Calu3 (cell line): ENCODE results near the gene PCGF5. TPM values are rescaled to one million over a fixed set of nuclear protein-coding genes. Genes with fewer than 3 reads are reported as not detected.

ENCODE experiments used
- BruUV-seq: library from RNA; stranded (reverse); fragments of 400-500 nt; replicated peaks from 2 replicates; lab custom pipeline; 2021; lab: Mats Ljungman, UMichigan
- CTCF ChIA-PET: fragments of 300-600 bp; sonication (Branson Sonifier 250); formaldehyde crosslinking; loops from one replicate; lab custom pipeline; 2022; ENCODE audit warnings: antibody characterized with exemption; lab: Charles Lee
- DNase-seq: peaks from one replicate; pipeline ENCODE4 v3.0.0; 2022
- H3K27ac Mint-ChIP-seq: one replicate; pipeline ENCODE4 v1.8.0; 2022; ENCODE audit warnings: mixed read lengths; ENCODE audit not compliant: unreplicated experiment
- H3K27me3 Mint-ChIP-seq: one replicate; pipeline ENCODE4 v1.8.0; 2022; ENCODE audit warnings: mixed read lengths; ENCODE audit not compliant: unreplicated experiment
- H3K36me3 Mint-ChIP-seq: one replicate; pipeline ENCODE4 v1.8.0; 2022; ENCODE audit warnings: mild to moderate bottlenecking, moderate library complexity, mixed read lengths; ENCODE audit not compliant: insufficient read depth, unreplicated experiment
- H3K4me1 Mint-ChIP-seq: one replicate; pipeline ENCODE4 v1.8.0; 2022; ENCODE audit warnings: mild to moderate bottlenecking, low read depth, mixed read lengths; ENCODE audit not compliant: unreplicated experiment
- H3K4me3 Mint-ChIP-seq: one replicate; pipeline ENCODE4 v1.8.0; 2022; ENCODE audit warnings: mild to moderate bottlenecking, low read depth, moderate library complexity, mixed read lengths; ENCODE audit not compliant: unreplicated experiment
- H3K9me3 Mint-ChIP-seq: one replicate; pipeline ENCODE4 v1.8.0; 2022; ENCODE audit warnings: low read depth, mixed read lengths; ENCODE audit not compliant: unreplicated experiment
- intact Hi-C: fragments of 100-400 bp; cut with micrococcal nuclease; formaldehyde crosslinking; loops from one replicate; pipeline ENCODE4 v1.10.0; 2022; ENCODE audit not compliant: unreplicated experiment
- total RNA-seq: library from RNA; stranded (reverse); gene quantifications from 2 replicates; pipeline ENCODE4 v1.2.3, GENCODE V29; 2022
- TF ChIP-seq, protein P1 (sequence below): fragments of 200-600 bp; IDR thresholded peaks from one replicate; pipeline ENCODE4 v1.8.0; 2022; ENCODE audit warnings: antibody characterized with exemption; ENCODE audit not compliant: unreplicated experiment

The PCGF5 gene
- total RNA-seq, 1 experiment from 2014 or later: 19.5 TPM

DNA sequence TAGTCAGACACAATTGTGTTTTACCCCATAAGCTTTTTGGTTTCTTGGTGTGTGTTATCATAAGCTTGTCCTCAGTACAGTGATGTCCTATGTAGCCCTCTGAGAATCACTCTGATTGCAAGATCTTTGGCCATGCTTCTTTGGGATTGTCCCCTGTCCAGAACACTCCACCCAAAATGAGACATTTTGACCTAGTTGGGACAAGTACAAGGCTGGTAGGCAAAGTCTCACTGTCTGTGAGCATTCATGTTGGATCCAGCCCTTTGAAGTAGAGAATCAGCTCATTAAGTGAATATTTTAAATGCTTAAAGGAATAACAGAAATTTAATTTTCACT lies 28.9 kb upstream of the PCGF5 start:
- BruUV-seq: no TSS peak
- Mint-ChIP-seq H3K27ac (no peak overlapping the region), H3K27me3 (no peaks in the 10 kb centered on the region), H3K4me1 (no peaks in the 10 kb centered on the region), H3K9me3 (no peaks in the 10 kb centered on the region), H3K36me3 (no peaks in the 10 kb centered on the region), H3K4me3 (no peak overlapping the region)
- TF ChIP-seq, protein P1, sequence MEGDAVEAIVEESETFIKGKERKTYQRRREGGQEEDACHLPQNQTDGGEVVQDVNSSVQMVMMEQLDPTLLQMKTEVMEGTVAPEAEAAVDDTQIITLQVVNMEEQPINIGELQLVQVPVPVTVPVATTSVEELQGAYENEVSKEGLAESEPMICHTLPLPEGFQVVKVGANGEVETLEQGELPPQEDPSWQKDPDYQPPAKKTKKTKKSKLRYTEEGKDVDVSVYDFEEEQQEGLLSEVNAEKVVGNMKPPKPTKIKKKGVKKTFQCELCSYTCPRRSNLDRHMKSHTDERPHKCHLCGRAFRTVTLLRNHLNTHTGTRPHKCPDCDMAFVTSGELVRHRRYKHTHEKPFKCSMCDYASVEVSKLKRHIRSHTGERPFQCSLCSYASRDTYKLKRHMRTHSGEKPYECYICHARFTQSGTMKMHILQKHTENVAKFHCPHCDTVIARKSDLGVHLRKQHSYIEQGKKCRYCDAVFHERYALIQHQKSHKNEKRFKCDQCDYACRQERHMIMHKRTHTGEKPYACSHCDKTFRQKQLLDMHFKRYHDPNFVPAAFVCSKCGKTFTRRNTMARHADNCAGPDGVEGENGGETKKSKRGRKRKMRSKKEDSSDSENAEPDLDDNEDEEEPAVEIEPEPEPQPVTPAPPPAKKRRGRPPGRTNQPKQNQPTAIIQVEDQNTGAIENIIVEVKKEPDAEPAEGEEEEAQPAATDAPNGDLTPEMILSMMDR: no peak
- intact Hi-C loops: no loop called here
- CTCF ChIA-PET: no interaction called here
- no peak for DNase-seq

DNA sequence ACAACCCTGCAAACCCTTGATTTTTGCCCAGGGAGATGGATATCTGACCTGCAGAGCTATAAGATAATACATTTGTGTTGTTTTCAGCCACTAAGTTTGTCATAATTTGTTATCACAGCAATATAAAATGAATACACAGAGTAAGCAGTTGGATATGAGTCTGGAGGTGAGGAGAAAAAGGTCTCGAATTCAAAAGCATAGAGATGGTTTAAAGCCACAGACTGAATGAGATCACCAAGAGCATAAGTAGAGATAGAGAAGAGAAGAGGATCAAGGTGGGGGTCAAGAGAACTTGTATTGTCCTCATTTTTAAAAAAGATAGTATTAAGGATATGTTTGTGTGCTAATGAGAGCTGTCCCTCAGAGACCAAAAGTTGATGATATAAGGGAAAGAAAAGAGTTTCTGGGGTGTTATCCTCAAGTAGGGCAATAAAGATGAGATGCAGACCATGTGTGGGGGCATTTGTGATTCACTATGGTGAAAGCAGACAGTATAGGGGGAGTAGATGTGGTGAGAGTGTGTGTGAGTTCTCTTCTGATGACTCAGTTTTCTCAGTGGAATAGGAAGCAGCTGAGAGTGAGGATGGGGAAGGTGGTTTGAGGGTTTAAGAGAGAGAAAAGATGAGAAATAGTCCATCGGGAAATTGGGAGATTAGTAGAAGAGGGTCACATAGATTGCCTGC lies 25.8 kb upstream of the PCGF5 start:
- DNase-seq: no peak
- no peaks in the 10 kb centered on the region for H3K4me1 Mint-ChIP-seq
- no peak overlapping the region for H3K4me3 Mint-ChIP-seq
- no peaks in the 10 kb centered on the region for H3K36me3 Mint-ChIP-seq
- H3K9me3 Mint-ChIP-seq: no peaks in the 10 kb centered on the region
- intact Hi-C loops: no loop called here
- H3K27me3 Mint-ChIP-seq: no peaks in the 10 kb centered on the region
- CTCF ChIA-PET: no interaction called here
- no TSS peak for BruUV-seq
- TF ChIP-seq, protein P1: no peak
- H3K27ac Mint-ChIP-seq: no peak overlapping the region

DNA sequence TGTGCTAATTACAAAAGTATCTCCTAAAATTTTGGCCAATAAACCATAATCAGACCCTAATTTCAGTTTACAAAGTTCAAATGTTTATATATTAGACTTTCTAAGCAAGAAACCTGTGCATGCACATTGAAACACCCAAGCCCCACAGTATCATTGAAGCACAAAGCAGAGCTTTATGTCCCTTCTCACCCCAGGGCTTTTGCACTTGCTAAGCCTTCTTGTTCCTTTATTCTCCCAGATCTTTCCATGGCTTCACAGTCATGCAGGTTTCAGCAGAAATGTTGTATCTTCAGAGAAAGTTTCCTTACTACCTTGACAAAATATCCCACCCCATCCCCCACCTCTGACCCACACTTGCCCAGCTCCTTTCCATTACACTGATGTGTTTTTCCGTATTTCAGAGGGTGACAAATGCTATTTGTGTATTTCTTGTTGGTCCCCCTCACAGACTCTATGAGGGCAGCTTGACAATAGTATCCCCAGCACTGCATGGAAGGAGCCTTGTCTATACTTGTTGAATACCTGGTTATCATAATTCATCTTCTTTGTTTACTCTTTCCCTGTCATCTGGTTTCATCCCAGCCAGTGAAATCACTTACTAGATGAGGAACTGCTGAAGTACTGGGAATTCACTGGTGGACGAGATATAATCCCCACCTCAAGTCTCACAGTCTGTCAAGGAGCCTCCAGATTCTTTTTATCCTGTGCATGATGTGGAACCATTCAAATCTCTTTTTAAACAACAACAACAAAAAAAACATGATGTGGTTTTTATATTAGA lies 24.0 kb upstream of the PCGF5 start:
- Mint-ChIP-seq H3K36me3 (no peaks in the 10 kb centered on the region), H3K4me1 (peaks cover 13% of the 10 kb centered on the region)
- CTCF ChIA-PET: no interaction called here

DNA sequence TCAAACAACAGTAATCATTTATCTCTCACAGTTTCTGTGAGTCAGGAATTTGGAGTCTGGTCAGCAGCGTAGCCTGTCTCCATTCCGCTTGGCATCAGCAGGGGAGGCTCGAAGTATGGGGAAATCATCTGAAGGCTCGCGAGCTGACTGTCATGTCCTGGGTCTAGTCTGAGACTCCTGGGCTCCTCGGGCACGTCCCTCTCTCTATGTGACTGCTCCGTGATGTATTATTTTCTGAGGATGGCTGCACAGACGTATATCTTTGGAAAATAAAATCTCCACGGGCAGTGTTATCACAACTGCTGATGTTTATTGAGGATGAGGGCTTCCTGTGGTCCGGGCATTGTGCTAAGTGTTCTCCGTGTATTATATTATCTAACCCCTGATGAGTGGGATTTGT lies 23.3 kb upstream of the PCGF5 start:
- CTCF ChIA-PET: no interaction called here
- Mint-ChIP-seq H3K36me3 (no peaks in the 10 kb centered on the region), H3K4me3 (no peak overlapping the region), H3K27me3 (no peaks in the 10 kb centered on the region), H3K9me3 (no peaks in the 10 kb centered on the region), H3K4me1 (peaks cover 13% of the 10 kb centered on the region), H3K27ac (no peak overlapping the region)
- intact Hi-C loops: no loop called here
- DNase-seq: no peak
- BruUV-seq: no TSS peak
- TF ChIP-seq, protein P1: no peak

More for the DNA sequence above, 24.0 kb upstream of the PCGF5 start:
- Mint-ChIP-seq H3K27ac (no peak overlapping the region), H3K27me3 (no peaks in the 10 kb centered on the region), H3K9me3 (no peaks in the 10 kb centered on the region), H3K4me3 (no peak overlapping the region)
- TF ChIP-seq, protein P1: no peak
- no peak for DNase-seq
- no TSS peak for BruUV-seq
- intact Hi-C loops: no loop called here
